Measurements from ENCODE around the gene SERPINA3.
"Not testable (repeated sequence)": the region's sequence is repeated elsewhere in the genome, so short reads cannot be mapped to it uniquely, and the experiment has no call there.

Gene SERPINA3

DNA sequence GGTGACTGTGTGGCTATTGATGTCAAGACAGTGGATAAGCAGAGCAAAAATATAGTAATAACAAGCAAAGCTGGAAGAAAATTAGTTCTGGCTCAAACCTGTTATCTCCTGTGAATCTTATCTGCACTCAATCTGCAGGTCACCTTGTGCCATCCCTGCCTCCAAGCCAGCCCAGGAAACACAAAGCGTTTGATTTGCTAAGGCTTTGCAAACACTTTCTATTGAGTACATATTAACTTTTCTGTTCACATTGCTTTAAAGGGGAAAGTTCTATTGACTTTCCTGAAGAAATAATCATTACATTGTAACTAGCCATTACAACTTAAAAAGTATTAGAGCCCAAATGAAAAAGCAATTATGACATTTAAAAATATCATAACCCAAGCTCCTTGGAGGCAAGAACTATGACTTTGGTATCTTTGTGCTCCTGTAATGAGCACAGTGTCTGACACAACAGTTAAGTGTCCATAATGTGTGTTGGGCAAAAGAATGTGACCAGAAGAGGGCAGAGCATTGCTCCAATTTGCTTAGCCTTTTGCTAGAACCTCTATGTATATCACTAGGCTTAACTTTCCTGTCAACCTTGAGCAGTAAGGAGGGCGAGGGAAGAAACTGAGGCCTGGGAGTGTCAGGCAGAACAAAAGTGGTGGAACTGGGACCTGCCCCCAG lies 24.7 kb downstream of the SERPINA3 start:
- no peak for TF ChIP-seq POLR2AphosphoS5 (IDR thresholded peaks at IDR 0.05; ENCODE audit: low read depth, low read length)
- DNase-seq (ENCODE audit: insufficient read length, low spot score) (no peak), FAIRE-seq (no peak)

- not testable (repeated sequence) for DNase-seq (ENCODE audit: insufficient read length, low spot score); FAIRE-seq
These were observed 25.6 kb downstream of the SERPINA3 start for GRCh38 chr14:94637814-94638213.

- DNase-seq (ENCODE audit: insufficient read length, low spot score) (no peak), FAIRE-seq (no peak)
- TF ChIP-seq POLR2AphosphoS5 (IDR thresholded peaks at IDR 0.05; ENCODE audit: low read depth, low read length) (no peak), POLR2A (IDR thresholded peaks at IDR 0.05; ENCODE audit: low read depth, low read length) (no peak), SPI1 (IDR thresholded peaks at IDR 0.05; ENCODE audit: low read depth, low read length) (no peak), POU2F2 (IDR thresholded peaks at IDR 0.05; ENCODE audit: low read depth, low read length) (no peak), TAF1 (IDR thresholded peaks at IDR 0.05; ENCODE audit: low read depth, low read length) (no peak), PAX5 (IDR thresholded peaks at IDR 0.05; ENCODE audit: insufficient read depth, low read length, severe bottlenecking) (no peak)
These were observed 26.1 kb downstream of the SERPINA3 start for GRCh38 chr14:94638339-94638738.

GRCh38 chr14:94638961-94639817 lies 27.0 kb downstream of the SERPINA3 start:
- FAIRE-seq, result no peak
- TF ChIP-seq POLR2A (IDR thresholded peaks at IDR 0.05; ENCODE audit: low read depth, low read length) (no peak), TAF1 (IDR thresholded peaks at IDR 0.05; ENCODE audit: low read depth, low read length) (no peak), POLR2AphosphoS5 (IDR thresholded peaks at IDR 0.05; ENCODE audit: low read depth, low read length) (no peak), SPI1 (IDR thresholded peaks at IDR 0.05; ENCODE audit: low read depth, low read length) (no peak), PAX5 (IDR thresholded peaks at IDR 0.05; ENCODE audit: insufficient read depth, low read length, severe bottlenecking) (no peak), POU2F2 (IDR thresholded peaks at IDR 0.05; ENCODE audit: low read depth, low read length) (no peak)
- DNase-seq (ENCODE audit: insufficient read length, low spot score), result no peak

DNA sequence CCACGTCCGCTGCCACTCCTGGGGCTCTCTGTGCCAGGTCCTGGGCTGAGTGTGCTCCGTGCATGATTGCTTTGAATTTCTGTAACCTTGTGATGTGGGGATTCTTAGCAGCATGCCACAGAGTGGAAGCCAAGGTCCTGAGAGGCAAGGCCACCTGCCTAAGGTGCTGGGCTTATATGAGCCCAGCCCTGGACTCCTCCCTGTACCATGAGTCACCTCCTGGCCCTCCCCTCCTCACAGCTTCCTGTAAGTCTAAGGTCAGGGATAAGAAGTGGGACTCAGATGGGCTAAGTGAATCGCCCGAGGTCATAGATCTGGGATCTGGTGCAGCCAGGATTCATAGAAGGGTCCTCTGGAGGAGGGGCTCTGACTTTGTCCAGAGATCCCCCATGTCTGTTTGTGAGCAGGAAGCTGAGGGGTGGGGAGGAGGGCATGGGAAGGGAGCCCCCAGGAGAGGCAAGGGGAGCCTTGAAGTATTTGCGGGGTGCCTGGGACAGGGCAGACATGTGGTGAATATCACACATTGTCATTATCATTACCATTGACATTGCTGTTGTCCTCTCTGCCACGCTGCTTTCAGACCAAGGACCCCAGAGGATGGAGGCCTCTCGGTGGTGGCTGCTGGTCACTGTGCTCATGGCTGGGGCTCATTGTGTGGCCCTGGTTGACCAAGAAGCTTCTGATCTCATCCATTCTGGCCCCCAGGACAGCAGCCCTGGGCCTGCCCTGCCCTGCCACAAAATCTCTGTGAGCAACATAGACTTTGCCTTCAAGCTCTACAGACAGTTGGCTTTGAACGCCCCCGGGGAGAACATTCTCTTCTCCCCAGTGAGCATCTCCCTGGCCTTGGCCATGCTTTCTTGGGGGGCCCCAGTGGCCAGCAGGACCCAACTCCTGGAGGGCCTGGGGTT lies 28.8 kb downstream of the SERPINA3 start:
- no peak for FAIRE-seq

DNA sequence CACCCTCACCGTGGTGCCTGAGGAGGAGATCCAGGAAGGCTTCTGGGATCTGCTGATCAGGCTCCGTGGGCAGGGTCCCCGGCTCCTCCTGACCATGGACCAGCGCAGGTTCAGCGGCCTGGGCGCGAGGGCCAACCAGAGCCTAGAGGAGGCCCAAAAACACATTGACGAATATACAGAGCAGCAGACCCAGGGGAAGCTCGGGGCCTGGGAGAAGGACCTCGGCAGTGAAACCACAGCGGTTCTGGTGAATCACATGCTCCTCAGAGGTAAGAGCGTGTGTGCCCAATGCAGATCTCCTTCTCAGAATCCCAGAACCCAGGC lies 29.4 kb downstream of the SERPINA3 start:
- DNase-seq (ENCODE audit: insufficient read length, low spot score), result no peak
- TF ChIP-seq POLR2AphosphoS5 (IDR thresholded peaks at IDR 0.05; ENCODE audit: low read depth, low read length), result no peak
- no peak for TF ChIP-seq SPI1 (IDR thresholded peaks at IDR 0.05; ENCODE audit: low read depth, low read length)
- no peak for TF ChIP-seq TAF1 (IDR thresholded peaks at IDR 0.05; ENCODE audit: low read depth, low read length)
- TF ChIP-seq PAX5 (IDR thresholded peaks at IDR 0.05; ENCODE audit: insufficient read depth, low read length, severe bottlenecking), result no peak
- no peak for TF ChIP-seq POLR2A (IDR thresholded peaks at IDR 0.05; ENCODE audit: low read depth, low read length)
- no peak for TF ChIP-seq POU2F2 (IDR thresholded peaks at IDR 0.05; ENCODE audit: low read depth, low read length)
- FAIRE-seq, result no peak

More for the DNA sequence above, 28.8 kb downstream of the SERPINA3 start:
- no peak for DNase-seq (ENCODE audit: insufficient read length, low spot score)
- TF ChIP-seq TAF1 (IDR thresholded peaks at IDR 0.05; ENCODE audit: low read depth, low read length) (no peak), POLR2AphosphoS5 (IDR thresholded peaks at IDR 0.05; ENCODE audit: low read depth, low read length) (no peak), POLR2A (IDR thresholded peaks at IDR 0.05; ENCODE audit: low read depth, low read length) (no peak), SPI1 (IDR thresholded peaks at IDR 0.05; ENCODE audit: low read depth, low read length) (no peak), PAX5 (IDR thresholded peaks at IDR 0.05; ENCODE audit: insufficient read depth, low read length, severe bottlenecking) (no peak), POU2F2 (IDR thresholded peaks at IDR 0.05; ENCODE audit: low read depth, low read length) (no peak)

DNA sequence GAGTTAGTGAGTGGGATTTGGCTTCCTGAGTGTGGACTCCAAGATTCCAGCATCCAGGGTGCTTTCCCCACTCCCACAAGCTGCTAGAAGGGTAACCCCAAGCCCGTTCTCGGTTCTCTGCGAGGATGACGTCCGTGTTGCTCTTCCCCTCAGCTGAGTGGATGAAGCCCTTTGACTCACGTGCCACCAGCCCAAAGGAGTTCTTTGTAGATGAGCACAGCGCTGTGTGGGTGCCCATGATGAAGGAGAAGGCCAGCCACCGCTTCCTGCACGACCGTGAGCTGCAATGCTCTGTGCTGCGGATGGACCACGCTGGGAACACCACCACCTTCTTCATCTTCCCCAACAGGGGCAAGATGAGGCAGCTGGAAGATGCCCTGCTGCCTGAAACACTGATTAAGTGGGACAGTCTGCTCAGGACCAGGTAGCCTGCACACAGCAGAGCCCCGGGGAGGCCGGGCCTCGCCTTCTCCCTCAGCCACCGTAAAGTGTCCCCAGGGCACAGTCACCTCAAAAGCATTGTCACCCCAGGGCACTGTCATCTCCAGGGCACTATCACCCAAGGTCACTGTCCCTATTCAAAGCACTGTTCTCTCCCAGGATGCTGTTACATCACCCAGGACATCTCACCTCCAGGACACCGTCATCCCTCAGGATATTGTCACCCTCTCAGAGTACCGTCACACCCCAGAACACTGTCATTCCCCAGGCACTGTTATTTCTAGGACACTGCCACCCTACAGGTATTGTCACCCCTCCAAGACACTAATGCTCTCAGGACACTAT lies 31.3 kb downstream of the SERPINA3 start:
- DNase-seq (ENCODE audit: insufficient read length, low spot score) (no peak), FAIRE-seq (no peak)
- TF ChIP-seq TAF1 (IDR thresholded peaks at IDR 0.05; ENCODE audit: low read depth, low read length) (no peak), POLR2A (IDR thresholded peaks at IDR 0.05; ENCODE audit: low read depth, low read length) (no peak), POLR2AphosphoS5 (IDR thresholded peaks at IDR 0.05; ENCODE audit: low read depth, low read length) (no peak), SPI1 (IDR thresholded peaks at IDR 0.05; ENCODE audit: low read depth, low read length) (no peak), PAX5 (IDR thresholded peaks at IDR 0.05; ENCODE audit: insufficient read depth, low read length, severe bottlenecking) (no peak), POU2F2 (IDR thresholded peaks at IDR 0.05; ENCODE audit: low read depth, low read length) (no peak)

GRCh38 chr14:94644102-94644535 lies 31.9 kb downstream of the SERPINA3 start:
- no peak for FAIRE-seq
- DNase-seq (ENCODE audit: insufficient read length, low spot score), result no peak
- TF ChIP-seq SPI1 (IDR thresholded peaks at IDR 0.05; ENCODE audit: low read depth, low read length) (no peak), PAX5 (IDR thresholded peaks at IDR 0.05; ENCODE audit: insufficient read depth, low read length, severe bottlenecking) (no peak), POLR2AphosphoS5 (IDR thresholded peaks at IDR 0.05; ENCODE audit: low read depth, low read length) (no peak), TAF1 (IDR thresholded peaks at IDR 0.05; ENCODE audit: low read depth, low read length) (no peak), POLR2A (IDR thresholded peaks at IDR 0.05; ENCODE audit: low read depth, low read length) (no peak), POU2F2 (IDR thresholded peaks at IDR 0.05; ENCODE audit: low read depth, low read length) (no peak)

GRCh38 chr14:94646066-94646465 lies 33.9 kb downstream of the SERPINA3 start:
- no peak for DNase-seq (ENCODE audit: insufficient read length, low spot score)
- TF ChIP-seq POLR2A (IDR thresholded peaks at IDR 0.05; ENCODE audit: low read depth, low read length) (no peak), POU2F2 (IDR thresholded peaks at IDR 0.05; ENCODE audit: low read depth, low read length) (no peak), SPI1 (IDR thresholded peaks at IDR 0.05; ENCODE audit: low read depth, low read length) (no peak), POLR2AphosphoS5 (IDR thresholded peaks at IDR 0.05; ENCODE audit: low read depth, low read length) (no peak), TAF1 (IDR thresholded peaks at IDR 0.05; ENCODE audit: low read depth, low read length) (no peak), PAX5 (IDR thresholded peaks at IDR 0.05; ENCODE audit: insufficient read depth, low read length, severe bottlenecking) (no peak)
- FAIRE-seq, result no peak
